A549 treated with ZK216348 at 1 μM for 4 hours (cell line): Measurements from ENCODE around the gene SETBP1. TPM values are rescaled to one million over a fixed set of nuclear protein-coding genes. Genes with fewer than 3 reads are reported as not detected.

ENCODE experiments used
- total RNA-seq: library from RNA; stranded (reverse); fragments of 200-300 nt; extraction: Qiagen RNA extraction; gene quantifications from 5 replicates; pipeline ENCODE4 v1.2.3, GENCODE V29; 2022; ENCODE audit warnings: low read depth

The SETBP1 gene
- total RNA-seq = 0.40 to 0.64 TPM (median 0.47 TPM) in 5 replicates

DNA sequence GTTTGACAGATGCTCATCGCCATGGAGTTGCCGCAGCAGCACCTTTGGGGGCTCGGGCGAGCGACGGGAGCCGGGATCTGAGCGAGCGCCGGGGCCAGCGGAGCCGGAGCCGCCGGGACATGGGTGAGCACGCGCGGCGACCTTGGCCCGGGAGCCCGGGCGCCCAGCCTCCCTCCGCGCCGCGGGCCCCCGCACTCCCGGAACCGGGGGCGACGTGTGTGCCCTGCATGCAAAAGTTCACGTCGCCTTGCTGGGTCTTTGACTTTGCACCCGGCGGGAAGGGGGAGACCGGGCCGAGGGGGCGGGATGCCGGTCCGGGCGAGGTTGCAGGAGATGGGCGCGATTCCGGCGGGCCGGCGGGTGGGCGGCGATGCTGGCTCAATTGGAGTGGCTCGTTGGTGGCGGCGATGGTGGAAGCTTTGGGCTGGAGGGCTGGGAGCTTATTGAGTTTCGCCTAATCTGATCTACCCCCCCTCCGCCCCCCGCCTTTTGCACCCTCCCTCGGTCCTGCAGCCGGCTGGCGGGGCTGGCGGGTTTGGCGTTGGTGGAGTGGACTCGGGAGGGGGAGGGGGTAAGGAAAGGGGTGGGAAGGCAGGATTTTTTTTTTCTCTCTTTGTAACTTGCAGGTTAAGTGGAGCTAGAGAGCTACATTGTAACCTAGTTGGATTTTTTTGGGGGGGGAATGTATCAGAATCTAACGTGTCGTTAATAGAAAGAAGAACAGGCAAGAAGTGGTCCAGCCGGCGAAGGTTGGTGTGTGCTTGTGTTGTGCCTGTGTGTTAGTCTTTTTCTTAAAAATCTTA lies at the start of gene SETBP1:
TSS of gene SETBP1 (plus strand) at position 616 of the 803 bp plus-strand sequence. CDS start 20,459 bp downstream, outside the sequence.

